HG02678 (cell line): ENCODE data around the gene GYPB.
"Not testable (repeated sequence)": the region's sequence is repeated elsewhere in the genome, so short reads cannot be mapped to it uniquely, and the experiment has no call there.

Source experiments
- ATAC-seq: cut with Tn5 transposase; IDR thresholded peaks from one replicate; pipeline ENCODE4 v1.9.1; 2021; ENCODE audit warnings: mild to moderate bottlenecking, moderate library complexity; ENCODE audit not compliant: unreplicated experiment

GYPB gene

GRCh38 chr4:143950185-143950584 is 69.0 kb downstream of the GYPB start:
- not testable (repeated sequence) for ATAC-seq

GRCh38 chr4:143947493-143947892 is 71.7 kb downstream of the GYPB start:
- not testable (repeated sequence) for ATAC-seq
